Tibial nerve (tissue), 4 donors: Measurements from ENCODE around the gene IQCN. TPM values are rescaled to one million over a fixed set of nuclear protein-coding genes. Genes with fewer than 3 reads are reported as not detected.
"Not testable (repeated sequence)": the region's sequence is repeated elsewhere in the genome, so short reads cannot be mapped to it uniquely, and the experiment has no call there.

Experiments used
- DNase-seq, 2 donors: peaks; one replicate each; pipeline ENCODE4 v3.0.0-alpha.2; 2019; ENCODE audit warnings: low spot score in 2 of 2
- H3K27ac ChIP-seq, 4 donors: fragments of 200-600 bp; sonication (generic) in 3 of 4; one replicate each; pipeline ENCODE4 v1.5.1; 2017 to 2019; ENCODE audit warnings: mild to moderate bottlenecking in 1 of 4
- H3K27me3 ChIP-seq, 2 donors: fragments of 200-600 bp; sonication (generic) in 1 of 2; one replicate each; pipeline versions ENCODE4 v1.5.1 to v1.6.0; 2017 to 2019
- H3K36me3 ChIP-seq, 3 donors: fragments of 200-600 bp; sonication (generic); one replicate each; pipeline ENCODE4 v1.5.1; 2018 to 2019
- H3K4me1 ChIP-seq, 4 donors: fragments of 200-600 bp; sonication (generic) in 3 of 4; one replicate each; pipeline ENCODE4 v1.5.1; 2017 to 2019
- H3K4me3 ChIP-seq, 4 donors: fragments of 200-600 bp; sonication (generic) in 3 of 4; one replicate each; pipeline ENCODE4 v1.5.1; 2017 to 2019; ENCODE audit warnings: mild to moderate bottlenecking in 1 of 4, moderate library complexity in 1 of 4
- H3K9me3 ChIP-seq, 4 donors: fragments of 200-600 bp; sonication (generic) in 3 of 4; one replicate each; pipeline ENCODE4 v1.5.1; 2017 to 2019
- CTCF ChIP-seq, 5 experiments: fragments of 200-600 bp in 3 of 5; fragments of 450-650 bp in 2 of 5; sonication (generic) in 3 of 5; IDR thresholded peaks; one replicate each; pipeline ENCODE4 v1.5.1; 2016 to 2019; ENCODE audit warnings: antibody characterized with exemption in 5 of 5, mild to moderate bottlenecking in 3 of 5, moderate library complexity in 2 of 5
- EP300 ChIP-seq, 2 donors: sonication (generic); formaldehyde crosslinking; IDR thresholded peaks; one replicate each; pipeline ENCODE4 v1.6.1; 2017; ENCODE audit warnings: antibody characterized with exemption in 2 of 2, mild to moderate bottlenecking in 1 of 2
- POLR2A ChIP-seq, 2 donors: fragments of 450-650 bp; IDR thresholded peaks; one replicate each; pipeline ENCODE4 v1.6.1; 2017; ENCODE audit warnings: antibody characterized with exemption in 2 of 2, mild to moderate bottlenecking in 2 of 2, moderate library complexity in 2 of 2
- whole genome bisulfite sequencing, 2 donors: methylation state at CpG; one replicate each; pipeline ENCODE4 v1.1.5; 2018; 5-methylcytosine and 5-hydroxymethylcytosine counted together
- total RNA-seq, 4 donors: library from RNA; depleted of rRNA; stranded (reverse); fragments of >200 nt; gene quantifications; one replicate each; pipeline ENCODE4 v1.1.0, GENCODE V29; 2016

IQCN gene
- total RNA-seq, 4 donors from 2014 or later, result 2.3 to 11.4 (median 8.2) TPM

DNA sequence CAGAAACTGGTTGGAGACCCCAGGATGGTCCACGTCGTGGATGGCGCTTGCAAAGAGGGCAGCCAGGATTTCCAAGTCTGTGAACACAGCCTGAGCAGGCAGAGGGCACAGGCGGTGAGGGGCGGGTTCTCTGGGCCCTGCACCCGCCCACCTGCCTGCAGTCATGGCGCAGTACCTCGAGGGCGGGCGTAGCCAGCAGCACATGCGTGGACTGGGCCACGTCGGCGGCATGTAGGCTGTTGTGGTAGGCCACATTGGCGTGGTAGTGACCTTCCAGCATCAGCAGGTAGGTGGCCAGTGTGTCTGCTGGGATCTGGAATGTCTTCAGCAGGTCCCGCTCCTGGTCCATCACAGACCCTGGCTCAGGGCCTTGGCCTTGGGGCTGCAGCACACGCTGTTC is 56.1 kb downstream of the IQCN start:
- TF ChIP-seq CTCF (IDR thresholded peaks at IDR 0.05) (no peak), EP300 (IDR thresholded peaks at IDR 0.05) (no peak), POLR2A (IDR thresholded peaks at IDR 0.05) (no peak)
- WGBS, 2 donors, result 81 to 92% methylated on average over 12 to 17 of the region's 17 CpGs
- no peaks in the 10 kb centered on the region for H3K36me3 ChIP-seq

GRCh38 chr19:18216789-18217188 is 57.5 kb downstream of the IQCN start:
- H3K4me3 ChIP-seq, result no peak overlapping the region
- 94 to 96% methylated on average over 6 to 8 of the region's 8 CpGs for WGBS, 2 donors
- no peak for TF ChIP-seq EP300 (IDR thresholded peaks at IDR 0.05)
- no peak for TF ChIP-seq POLR2A (IDR thresholded peaks at IDR 0.05)
- no peak for TF ChIP-seq CTCF (IDR thresholded peaks at IDR 0.05)
- H3K4me1 ChIP-seq, result peaks cover 0 to 6% (median 0%) of the 10 kb centered on the region in 4 donors
- no peak for DNase-seq
- no peaks in the 10 kb centered on the region for H3K9me3 ChIP-seq
- no peak overlapping the region for H3K27ac ChIP-seq
- H3K27me3 ChIP-seq, result peaks cover 0 to 26% of the 10 kb centered on the region in 2 donors
- H3K36me3 ChIP-seq, result no peaks in the 10 kb centered on the region

More for the DNA sequence above, 56.1 kb downstream of the IQCN start:
- no peak for DNase-seq
- H3K27me3 ChIP-seq, result peaks cover 0 to 29% of the 10 kb centered on the region in 2 donors
- H3K9me3 ChIP-seq, result no peaks in the 10 kb centered on the region
- peaks cover 0 to 6% (median 0%) of the 10 kb centered on the region in 4 donors for H3K4me1 ChIP-seq
- H3K4me3 ChIP-seq, result no peak overlapping the region
- H3K27ac ChIP-seq, result no peak overlapping the region

- Histone ChIP-seq H3K9me3 (no peaks in the 10 kb centered on the region), H3K4me3 (no peak overlapping the region), H3K36me3 (no peaks in the 10 kb centered on the region), H3K27me3 (peaks cover 0 to 8% of the 10 kb centered on the region in 2 donors), H3K27ac (no peak overlapping the region), H3K4me1 (no peaks in the 10 kb centered on the region)
- 65 to 69% methylated on average over 7 of the region's 7 CpGs for WGBS, 2 donors
- no peak for DNase-seq
- TF ChIP-seq EP300 (IDR thresholded peaks at IDR 0.05) (no peak), CTCF (IDR thresholded peaks at IDR 0.05) (no peak), POLR2A (IDR thresholded peaks at IDR 0.05) (no peak)
Observed at GRCh38 chr19:18214779-18215433, 59.3 kb downstream of the IQCN start.

DNA sequence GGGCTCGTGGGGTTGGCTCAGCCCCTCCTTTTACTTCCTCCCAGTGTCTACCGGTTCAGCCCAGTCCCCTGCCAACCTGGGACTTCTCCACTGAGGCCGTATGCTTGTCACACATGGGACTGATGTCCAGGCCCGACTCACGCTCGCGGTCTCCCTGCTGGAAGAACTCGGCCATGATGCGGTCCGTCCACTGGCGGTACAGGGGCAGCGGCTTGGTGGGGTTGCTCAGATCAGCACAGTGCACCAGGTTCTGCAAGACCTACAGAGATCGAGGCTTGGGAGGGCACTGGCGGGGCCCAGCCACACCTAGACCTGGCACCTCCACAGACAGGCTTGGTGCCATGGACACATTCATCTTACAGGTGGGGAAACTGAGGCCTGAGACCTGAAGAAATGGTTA is 62.6 kb downstream of the IQCN start:
- Histone ChIP-seq H3K9me3 (no peaks in the 10 kb centered on the region), H3K27me3 (peaks cover 0 to 10% of the 10 kb centered on the region in 2 donors), H3K36me3 (no peaks in the 10 kb centered on the region), H3K27ac (no peak overlapping the region), H3K4me1 (peaks cover 0 to 7% (median 0%) of the 10 kb centered on the region in 4 donors), H3K4me3 (no peak overlapping the region)
- no peak for TF ChIP-seq EP300 (IDR thresholded peaks at IDR 0.05)
- no peak for TF ChIP-seq CTCF (IDR thresholded peaks at IDR 0.05)
- no peak for TF ChIP-seq POLR2A (IDR thresholded peaks at IDR 0.05)
- 79 to 87% methylated on average over 13 to 14 of the region's 14 CpGs for WGBS, 2 donors
- no peak for DNase-seq

GRCh38 chr19:18209912-18210311 is 64.3 kb downstream of the IQCN start:
- H3K27me3 ChIP-seq, result peaks cover 0 to 10% of the 10 kb centered on the region in 2 donors
- 89% methylated on average over 5 of the region's 5 CpGs for WGBS, 2 donors
- not testable (repeated sequence) for H3K27ac ChIP-seq, H3K9me3 ChIP-seq, H3K4me3 ChIP-seq, H3K36me3 ChIP-seq, DNase-seq
- H3K4me1 ChIP-seq, result peaks cover 0 to 15% (median 6%) of the 10 kb centered on the region in 4 donors
